ENCODE measurements around the gene SUMO2. TPM values are rescaled to one million over a fixed set of nuclear protein-coding genes. Genes with fewer than 3 reads are reported as not detected.
A peak's percentile ranks its signal among the peaks of the same experiment; 100 is the strongest.
"Not testable (repeated sequence)": the region's sequence is repeated elsewhere in the genome, so short reads cannot be mapped to it uniquely, and the experiment has no call there.

The SUMO2 gene
- total RNA-seq, 1 experiment from 2014 or later, result 650 TPM

- no peaks in the 10 kb centered on the region for H3K9me3 Mint-ChIP-seq
- POLR2A ChIA-PET, result interaction anchor here (0.8 kb wide), 1 partner anchor 14 kb away, joined by 3 read pairs; no protein-coding TSS in a partner anchor
- DNase-seq (ENCODE audit: low spot score) (no peak), ATAC-seq (no peak)
- TF ChIP-seq CREM (CRISPR knock-in tag; IDR thresholded peaks at IDR 0.05) (no peak), IRF2 (CRISPR knock-in tag; IDR thresholded peaks at IDR 0.05; ENCODE audit: borderline replicate concordance, low read depth) (no peak), JAZF1 (CRISPR knock-in tag; IDR thresholded peaks at IDR 0.05) (no peak), JUN (CRISPR knock-in tag; IDR thresholded peaks at IDR 0.05) (no peak), TP53 (CRISPR knock-in tag; IDR thresholded peaks at IDR 0.05) (no peak), ZNF423 (CRISPR knock-in tag; IDR thresholded peaks at IDR 0.05) (no peak), ZNF121 (CRISPR knock-in tag; IDR thresholded peaks at IDR 0.05) (no peak)
- CTCF ChIA-PET, result interaction anchor here (0.6 kb wide), 2 partner anchors 41 to 111 kb away, joined by 3 read pairs; no protein-coding TSS in a partner anchor
- H3K4me3 Mint-ChIP-seq, result no peak overlapping the region
- peaks cover 52% of the 10 kb centered on the region for H3K36me3 Mint-ChIP-seq
- H3K27me3 Mint-ChIP-seq (ENCODE audit: low read depth), result no peaks in the 10 kb centered on the region
- no peak overlapping the region for H3K27ac Mint-ChIP-seq
- no peaks in the 10 kb centered on the region for H3K4me1 Mint-ChIP-seq
Observed at GRCh38 chr17:75168998-75169397, 13.8 kb downstream of the SUMO2 start.

- POLR2A ChIA-PET; H3K27me3 Mint-ChIP-seq (ENCODE audit: low read depth); H3K9me3 Mint-ChIP-seq; H3K4me3 Mint-ChIP-seq; DNase-seq (ENCODE audit: low spot score); H3K4me1 Mint-ChIP-seq; H3K27ac Mint-ChIP-seq; ATAC-seq: not testable (repeated sequence)
- CTCF ChIA-PET, result interaction anchor here (0.6 to 0.9 kb wide), 2 partner anchors 110 to 516 kb away, joined by 3 to 4 read pairs; no protein-coding TSS in a partner anchor
- peaks cover 36% of the 10 kb centered on the region for H3K36me3 Mint-ChIP-seq
Observed at GRCh38 chr17:75164606-75165005, 18.2 kb downstream of the SUMO2 start.

GRCh38 chr17:75163074-75163473, 19.7 kb downstream of the SUMO2 start:
- no peak overlapping the region for H3K4me3 Mint-ChIP-seq
- DNase-seq (ENCODE audit: low spot score) (no peak), ATAC-seq (no peak)
- ChIA-PET POLR2A (interaction anchor here (0.6 kb wide), 2 partner anchors 84 to 258 kb away, joined by 3 to 5 read pairs; no protein-coding TSS in a partner anchor), CTCF (interaction anchor here (1.0 to 1.6 kb wide), 2 partner anchors 9 to 33 kb away, joined by 3 to 7 read pairs; no protein-coding TSS in a partner anchor)
- no peaks in the 10 kb centered on the region for H3K27me3 Mint-ChIP-seq (ENCODE audit: low read depth)
- H3K4me1 Mint-ChIP-seq, result 0 out of 2 replicates have a peak, but pooled peaks cover 2% of the 10 kb centered on the region
- no peaks in the 10 kb centered on the region for H3K9me3 Mint-ChIP-seq
- TF ChIP-seq AR (CRISPR knock-in tag; IDR thresholded peaks at IDR 0.05) (no peak), ZNF121 (CRISPR knock-in tag; IDR thresholded peaks at IDR 0.05) (peak; percentile 55; the same call in 1 of the 2 replicates)
- H3K27ac Mint-ChIP-seq, result no peak overlapping the region
- H3K36me3 Mint-ChIP-seq, result peaks cover 27% of the 10 kb centered on the region

- Mint-ChIP-seq H3K36me3 (peaks cover 6% of the 10 kb centered on the region), H3K4me1 (peaks cover 15% of the 10 kb centered on the region), H3K9me3 (no peaks in the 10 kb centered on the region), H3K4me3 (no peak overlapping the region), H3K27me3 (ENCODE audit: low read depth) (no peaks in the 10 kb centered on the region), H3K27ac (no peak overlapping the region)
- no peak for TF ChIP-seq CREM (CRISPR knock-in tag; IDR thresholded peaks at IDR 0.05)
- no peak for TF ChIP-seq ZBTB43 (CRISPR knock-in tag; IDR thresholded peaks at IDR 0.05)
- TF ChIP-seq FOXK1 (CRISPR knock-in tag; IDR thresholded peaks at IDR 0.05), result no peak
- no peak for TF ChIP-seq PREB (CRISPR knock-in tag; IDR thresholded peaks at IDR 0.05; ENCODE audit: borderline replicate concordance)
- no peak for TF ChIP-seq GRHL2 (CRISPR knock-in tag; IDR thresholded peaks at IDR 0.05; ENCODE audit: insufficient replicate concordance, severe bottlenecking)
- TF ChIP-seq NFE2L1 (CRISPR knock-in tag; IDR thresholded peaks at IDR 0.05), result no peak
- TF ChIP-seq JAZF1 (CRISPR knock-in tag; IDR thresholded peaks at IDR 0.05), result no peak
- no peak for TF ChIP-seq ATF3 (CRISPR knock-in tag; conservative IDR thresholded peaks at IDR 0.05)
- DNase-seq (ENCODE audit: low spot score) (no peak), ATAC-seq (no peak)
- ChIA-PET POLR2A (interaction anchor here (0.7 kb wide), 1 partner anchor 40 kb away, joined by 3 read pairs; no protein-coding TSS in a partner anchor), CTCF (no interaction called here)
Observed at GRCh38 chr17:75160211-75160610, 22.5 kb downstream of the SUMO2 start.
